ENCODE data around the gene IL11. TPM values are rescaled to one million over a fixed set of nuclear protein-coding genes. Genes with fewer than 3 reads are reported as not detected.

IL11 gene
- total RNA-seq, 1 donor from 2014 or later: 2.2 TPM

DNA sequence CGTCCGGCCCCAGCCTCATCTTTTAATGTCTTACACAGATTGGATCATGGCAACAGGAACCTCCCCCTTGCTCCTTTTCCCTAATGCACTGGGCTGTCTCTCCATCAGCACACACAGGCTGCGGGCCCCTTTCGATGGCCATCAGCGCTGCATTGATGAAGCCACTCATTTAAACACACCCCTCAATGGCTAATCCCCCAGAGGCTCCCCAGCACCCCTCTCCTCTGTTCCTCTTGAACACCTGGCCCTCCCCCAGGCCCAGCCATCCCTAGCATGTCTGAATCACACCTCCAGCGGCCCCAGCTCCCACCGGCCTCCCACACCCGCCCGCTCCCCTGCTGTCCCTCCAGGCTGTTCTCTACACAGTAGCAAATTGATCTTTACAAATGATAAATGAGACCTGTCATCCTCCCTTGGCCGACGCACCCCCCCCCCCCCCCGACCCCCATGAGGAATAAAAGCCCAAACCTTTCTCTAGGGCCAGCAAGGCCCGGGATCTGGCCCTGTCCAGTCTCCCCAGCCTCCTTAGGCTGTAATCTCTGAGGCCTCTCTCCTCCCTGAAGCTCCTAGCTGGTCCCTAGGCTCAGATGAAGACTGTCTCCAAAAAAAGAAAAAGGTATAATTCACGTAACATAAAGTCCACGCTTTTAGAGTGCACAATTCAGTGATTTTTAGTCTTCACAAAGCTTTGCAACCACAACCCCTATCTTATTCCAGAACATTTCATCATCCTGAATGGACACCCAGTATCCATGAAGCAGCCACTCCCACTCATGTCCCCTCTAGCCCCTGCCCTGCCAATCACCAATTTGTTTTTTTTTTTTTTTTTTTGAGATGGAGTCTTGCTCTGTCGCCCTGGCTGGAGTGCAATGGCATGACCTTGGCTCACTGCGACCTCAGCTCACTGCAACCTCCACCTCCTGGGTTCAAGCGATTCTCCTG lies 22.8 kb upstream of the IL11 start:
- Mint-ChIP-seq H3K27me3 (no peaks in the 10 kb centered on the region), H3K4me1 (ENCODE audit: low read depth) (peaks cover 16% of the 10 kb centered on the region), H3K9me3 (ENCODE audit: low read depth) (no peaks in the 10 kb centered on the region), H3K36me3 (ENCODE audit: insufficient read depth) (peaks cover 7% of the 10 kb centered on the region), H3K27ac (no peak overlapping the region), H3K4me3 (ENCODE audit: low read depth) (no peak overlapping the region)
- TF ChIP-seq, protein P1, sequence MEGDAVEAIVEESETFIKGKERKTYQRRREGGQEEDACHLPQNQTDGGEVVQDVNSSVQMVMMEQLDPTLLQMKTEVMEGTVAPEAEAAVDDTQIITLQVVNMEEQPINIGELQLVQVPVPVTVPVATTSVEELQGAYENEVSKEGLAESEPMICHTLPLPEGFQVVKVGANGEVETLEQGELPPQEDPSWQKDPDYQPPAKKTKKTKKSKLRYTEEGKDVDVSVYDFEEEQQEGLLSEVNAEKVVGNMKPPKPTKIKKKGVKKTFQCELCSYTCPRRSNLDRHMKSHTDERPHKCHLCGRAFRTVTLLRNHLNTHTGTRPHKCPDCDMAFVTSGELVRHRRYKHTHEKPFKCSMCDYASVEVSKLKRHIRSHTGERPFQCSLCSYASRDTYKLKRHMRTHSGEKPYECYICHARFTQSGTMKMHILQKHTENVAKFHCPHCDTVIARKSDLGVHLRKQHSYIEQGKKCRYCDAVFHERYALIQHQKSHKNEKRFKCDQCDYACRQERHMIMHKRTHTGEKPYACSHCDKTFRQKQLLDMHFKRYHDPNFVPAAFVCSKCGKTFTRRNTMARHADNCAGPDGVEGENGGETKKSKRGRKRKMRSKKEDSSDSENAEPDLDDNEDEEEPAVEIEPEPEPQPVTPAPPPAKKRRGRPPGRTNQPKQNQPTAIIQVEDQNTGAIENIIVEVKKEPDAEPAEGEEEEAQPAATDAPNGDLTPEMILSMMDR (IDR thresholded peaks at IDR 0.05; ENCODE audit: unreplicated experiment): no peak
- DNase-seq (ENCODE audit: low spot score, unreplicated experiment): no peak

DNA sequence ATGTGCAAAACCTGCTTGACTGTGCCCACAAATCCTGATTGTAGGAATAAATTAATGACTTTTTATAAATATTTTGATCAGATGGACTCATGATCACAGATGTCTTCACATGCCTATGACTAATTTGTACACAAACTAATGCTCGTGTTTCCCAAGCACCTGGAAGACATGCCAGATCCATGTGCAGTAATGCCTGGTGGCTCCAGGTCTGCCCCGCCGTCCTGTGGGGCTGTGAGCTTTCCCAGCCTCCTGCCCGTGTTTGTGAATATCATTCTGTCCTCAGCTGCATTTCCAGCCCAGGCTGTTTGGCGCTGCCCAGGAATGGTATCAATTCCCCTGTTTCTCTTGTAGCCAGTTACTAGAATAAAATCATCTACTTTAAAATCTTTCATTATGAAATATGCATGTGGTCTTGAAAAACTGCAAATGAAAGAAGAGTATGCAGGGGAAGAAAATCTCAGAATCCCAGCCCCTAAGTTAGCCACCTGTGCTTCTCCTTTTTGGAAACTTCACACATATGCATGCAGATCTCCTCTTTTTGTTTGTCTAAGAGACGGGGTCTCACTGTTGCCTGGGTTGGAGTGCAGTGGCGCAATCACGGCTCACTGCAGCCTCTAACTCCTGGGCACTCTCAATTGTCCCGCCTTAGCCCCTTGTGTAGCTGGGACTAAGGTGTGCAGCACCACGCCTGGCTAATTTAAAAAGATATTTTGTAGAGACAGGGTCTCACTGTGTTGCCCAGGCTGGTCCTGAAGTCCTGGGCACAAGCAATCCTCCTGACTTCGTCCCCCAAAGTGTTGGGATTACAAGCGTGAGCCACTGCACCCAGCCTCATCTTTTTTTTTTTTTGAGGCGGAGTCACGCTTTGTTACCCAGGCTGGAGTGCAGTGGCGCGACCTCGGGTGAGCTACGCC lies 21.7 kb upstream of the IL11 start:
- TF ChIP-seq, protein P1 (IDR thresholded peaks at IDR 0.05; ENCODE audit: unreplicated experiment): no peak
- DNase-seq (ENCODE audit: low spot score, unreplicated experiment): no peak
- H3K4me3 Mint-ChIP-seq (ENCODE audit: low read depth): no peak overlapping the region
- peaks cover 7% of the 10 kb centered on the region for H3K36me3 Mint-ChIP-seq (ENCODE audit: insufficient read depth)
- no peak overlapping the region for H3K27ac Mint-ChIP-seq
- H3K9me3 Mint-ChIP-seq (ENCODE audit: low read depth): no peaks in the 10 kb centered on the region
- H3K27me3 Mint-ChIP-seq: no peaks in the 10 kb centered on the region
- peaks cover 25% of the 10 kb centered on the region for H3K4me1 Mint-ChIP-seq (ENCODE audit: low read depth)

DNA sequence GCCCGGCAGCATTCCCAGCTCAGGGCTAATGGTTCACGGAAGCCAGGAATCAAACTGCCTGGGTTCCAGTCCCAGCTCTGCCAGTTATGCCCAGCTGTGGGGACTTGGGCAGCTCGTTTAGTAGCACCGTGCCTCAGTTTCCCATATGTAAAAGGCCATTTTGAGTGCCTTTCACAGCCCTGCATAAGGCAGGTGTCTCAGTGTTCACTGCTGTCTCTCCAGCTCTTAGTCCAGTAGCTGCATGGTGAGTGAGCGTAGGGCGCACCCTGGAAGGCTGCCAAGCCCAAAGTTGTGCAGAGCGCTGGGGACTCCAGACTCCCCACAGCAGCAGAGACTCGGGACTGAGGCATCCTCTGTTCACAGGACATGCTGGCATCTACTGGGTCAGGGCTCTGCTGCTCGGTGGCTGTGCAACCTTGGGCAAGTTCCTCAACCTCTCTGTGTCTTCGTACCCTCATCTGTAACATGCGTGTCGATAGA lies 21.0 kb upstream of the IL11 start:
- H3K27me3 Mint-ChIP-seq: no peaks in the 10 kb centered on the region
- peaks cover 7% of the 10 kb centered on the region for H3K36me3 Mint-ChIP-seq (ENCODE audit: insufficient read depth)
- TF ChIP-seq, protein P1 (IDR thresholded peaks at IDR 0.05; ENCODE audit: unreplicated experiment): no peak
- no peak overlapping the region for H3K27ac Mint-ChIP-seq
- H3K4me3 Mint-ChIP-seq (ENCODE audit: low read depth): no peak overlapping the region
- peaks cover 31% of the 10 kb centered on the region for H3K4me1 Mint-ChIP-seq (ENCODE audit: low read depth)
- H3K9me3 Mint-ChIP-seq (ENCODE audit: low read depth): no peaks in the 10 kb centered on the region
- DNase-seq (ENCODE audit: low spot score, unreplicated experiment): no peak

DNA sequence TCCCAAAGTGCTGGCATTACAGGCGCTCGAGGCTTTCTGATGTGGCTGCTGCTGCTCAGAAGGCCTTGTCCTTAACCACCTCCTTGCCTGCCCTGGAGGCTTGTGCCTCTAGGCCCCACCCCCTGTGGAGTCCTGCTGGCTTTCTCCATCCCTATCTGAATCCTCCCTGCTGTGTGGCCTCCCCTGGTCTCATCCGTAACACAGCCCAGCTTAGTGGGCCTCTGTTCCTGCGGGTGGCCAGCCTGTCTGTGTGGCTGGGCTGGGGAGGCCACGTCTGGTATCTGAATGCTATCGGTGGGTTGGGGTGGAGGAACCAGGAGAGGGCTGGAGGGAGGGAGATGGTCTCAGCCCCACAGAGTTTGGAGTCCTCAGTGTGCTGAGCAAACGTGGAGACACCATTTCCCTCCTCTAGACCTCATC lies 20.2 kb upstream of the IL11 start:
- Mint-ChIP-seq H3K27ac (no peak overlapping the region), H3K27me3 (no peaks in the 10 kb centered on the region), H3K4me1 (ENCODE audit: low read depth) (peaks cover 33% of the 10 kb centered on the region), H3K9me3 (ENCODE audit: low read depth) (no peaks in the 10 kb centered on the region), H3K4me3 (ENCODE audit: low read depth) (no peak overlapping the region), H3K36me3 (ENCODE audit: insufficient read depth) (peaks cover 8% of the 10 kb centered on the region)
- no peak for DNase-seq (ENCODE audit: low spot score, unreplicated experiment)
- TF ChIP-seq, protein P1 (IDR thresholded peaks at IDR 0.05; ENCODE audit: unreplicated experiment): no peak

Data from progenitor cell of endocrine pancreas (in vitro differentiated cells).